GM18867 (cell line): Measurements from ENCODE around the gene GRIK2.

Experiments used
- ATAC-seq: cut with Tn5 transposase; IDR thresholded peaks from one replicate; pipeline ENCODE4 v1.9.1; 2021; ENCODE audit warnings: mild to moderate bottlenecking, moderate library complexity; ENCODE audit not compliant: unreplicated experiment

The GRIK2 gene

GRCh38 chr6:101703311-101703710 lies 309.8 kb downstream of the GRIK2 start:
- ATAC-seq: no peak

GRCh38 chr6:101705866-101706265 lies 312.4 kb downstream of the GRIK2 start:
- ATAC-seq: no peak

- ATAC-seq: no peak
These were observed 313.1 kb downstream of the GRIK2 start for GRCh38 chr6:101706576-101706975.

- ATAC-seq: peak; percentile 90
These were observed 318.0 kb downstream of the GRIK2 start for GRCh38 chr6:101711518-101711917.

GRCh38 chr6:101716387-101716786 lies 322.9 kb downstream of the GRIK2 start:
- ATAC-seq: no peak

- no peak for ATAC-seq
These were observed 323.3 kb downstream of the GRIK2 start for GRCh38 chr6:101716810-101717209.

- no peak for ATAC-seq
These were observed 326.0 kb downstream of the GRIK2 start for GRCh38 chr6:101719521-101719920.

GRCh38 chr6:101722471-101722870 lies 329.0 kb downstream of the GRIK2 start:
- no peak for ATAC-seq

GRCh38 chr6:101722991-101723579 lies 329.6 kb downstream of the GRIK2 start:
- ATAC-seq: no peak

GRCh38 chr6:101728388-101728787 lies 334.9 kb downstream of the GRIK2 start:
- no peak for ATAC-seq

- no peak for ATAC-seq
These were observed 335.4 kb downstream of the GRIK2 start for GRCh38 chr6:101728956-101729355.

- ATAC-seq: no peak
These were observed 337.4 kb downstream of the GRIK2 start for GRCh38 chr6:101730954-101731353.

GRCh38 chr6:101733899-101734298 lies 340.4 kb downstream of the GRIK2 start:
- ATAC-seq: no peak

GRCh38 chr6:101738481-101738880 lies 345.0 kb downstream of the GRIK2 start:
- ATAC-seq: no peak

- ATAC-seq: no peak
These were observed 347.1 kb downstream of the GRIK2 start for GRCh38 chr6:101740631-101741030.

- ATAC-seq: no peak
These were observed 348.1 kb downstream of the GRIK2 start for GRCh38 chr6:101741474-101742171.

- ATAC-seq: no peak
These were observed 353.7 kb downstream of the GRIK2 start for GRCh38 chr6:101747160-101747559.

- ATAC-seq: no peak
These were observed 354.2 kb downstream of the GRIK2 start for GRCh38 chr6:101747716-101748115.

GRCh38 chr6:101755931-101756330 lies 362.4 kb downstream of the GRIK2 start:
- ATAC-seq: no peak

GRCh38 chr6:101758368-101758767 lies 364.9 kb downstream of the GRIK2 start:
- no peak for ATAC-seq

GRCh38 chr6:101760843-101761621 lies 367.5 kb downstream of the GRIK2 start:
- ATAC-seq: no peak

GRCh38 chr6:101762851-101763250 lies 369.3 kb downstream of the GRIK2 start:
- no peak for ATAC-seq
